IMR-90 (cell line): Measurements from ENCODE around the gene C1QL1. TPM values are rescaled to one million over a fixed set of nuclear protein-coding genes. Genes with fewer than 3 reads are reported as not detected.

Experiments
- ATAC-seq: fragments of 200-7000 bp; cut with Tn5 transposase; 2 replicates; pipeline ENCODE4 v1.9.1; 2020; ENCODE audit warnings: low read depth, mild to moderate bottlenecking, moderate library complexity
- BruUV-seq: library from RNA; stranded (reverse); fragments of 400-500 nt; replicated peaks from 2 replicates; lab custom pipeline; 2021; lab: Mats Ljungman, UMichigan
- CTCF ChIA-PET: fragments of 300-600 bp; formaldehyde crosslinking; extraction: SDS; loops from one replicate; lab custom pipeline; 2021; ENCODE audit warnings: antibody characterized with exemption; lab: Yijun Ruan, JAX
- POLR2A ChIA-PET: fragments of 300-600 bp; sonication (Branson Sonifier 250); formaldehyde crosslinking; loops from one replicate; lab custom pipeline; 2022; ENCODE audit warnings: antibody characterized with exemption; ENCODE audit not compliant: unreplicated experiment; lab: Charles Lee
- DNase-seq: peaks from one replicate; pipeline ENCODE4 v3.0.0; 2013
- H2AFZ ChIP-seq: replicated peaks from 2 replicates; pipeline ENCODE3; 2013; ENCODE audit warnings: low read length, mild to moderate bottlenecking; ENCODE audit not compliant: poor library complexity
- H2AK5ac ChIP-seq: 2 replicates; pipeline ENCODE4 v1.6.1; 2013; ENCODE audit warnings: low read depth, low read length, inconsistent platforms
- H2AK9ac ChIP-seq: replicated peaks from 2 replicates; pipeline ENCODE3; 2013; ENCODE audit warnings: mild to moderate bottlenecking, low read depth, low read length, moderate library complexity; ENCODE audit not compliant: poor library complexity
- H2BK120ac ChIP-seq: 2 replicates; pipeline ENCODE4 v1.6.1; 2013; ENCODE audit warnings: low read depth, low read length, inconsistent platforms
- H2BK15ac ChIP-seq: 3 replicates; pipeline ENCODE4 v1.6.1; 2013; ENCODE audit warnings: low read depth, low read length, inconsistent platforms
- H2BK20ac ChIP-seq: 2 replicates; pipeline ENCODE4 v1.6.1; 2013; ENCODE audit warnings: low read depth, mild to moderate bottlenecking, inconsistent platforms, low read length, moderate library complexity
- H2BK5ac ChIP-seq: 2 replicates; pipeline ENCODE4 v1.6.1; 2013; ENCODE audit warnings: mild to moderate bottlenecking, low read depth, low read length, inconsistent platforms; ENCODE audit not compliant: poor library complexity, severe bottlenecking
- H3K14ac ChIP-seq: replicated peaks from 2 replicates; pipeline ENCODE4 v1.6.1; 2013; ENCODE audit warnings: low read depth, low read length, inconsistent platforms
- H3K18ac ChIP-seq: 2 replicates; pipeline ENCODE4 v1.6.1; 2013; ENCODE audit warnings: low read depth, low read length, control low read depth
- H3K23ac ChIP-seq: 2 replicates; pipeline ENCODE4 v1.6.1; 2013; ENCODE audit warnings: low read depth, low read length, inconsistent platforms
- H3K27ac ChIP-seq: 2 replicates; pipeline ENCODE4 v1.5.1; 2013; ENCODE audit warnings: mild to moderate bottlenecking, control low read depth, low read length; ENCODE audit not compliant: insufficient read depth
- H3K27me3 ChIP-seq: 2 replicates; pipeline ENCODE4 v1.6.1; 2013; ENCODE audit warnings: low read length; ENCODE audit not compliant: control insufficient read depth, insufficient read depth
- H3K36me3 ChIP-seq: 2 replicates; pipeline ENCODE4 v1.6.1; 2013; ENCODE audit warnings: low read length, mixed read lengths; ENCODE audit not compliant: control insufficient read depth, insufficient read depth
- H3K4ac ChIP-seq: 2 replicates; pipeline ENCODE4 v1.6.1; 2013; ENCODE audit warnings: low read depth, low read length, inconsistent platforms
- H3K4me1 ChIP-seq: 2 replicates; pipeline ENCODE4 v1.6.1; 2013; ENCODE audit warnings: low read length, mixed read lengths; ENCODE audit not compliant: control insufficient read depth, insufficient read depth
- H3K4me2 ChIP-seq: 2 replicates; pipeline ENCODE4 v1.6.1; 2013; ENCODE audit warnings: low read depth, mild to moderate bottlenecking, control low read depth, low read length, moderate library complexity
- H3K4me3 ChIP-seq: 2 replicates; pipeline ENCODE4 v1.5.1; 2013; ENCODE audit warnings: low read depth, mild to moderate bottlenecking, control low read depth, low read length, moderate library complexity; ENCODE audit not compliant: insufficient read depth
- H3K56ac ChIP-seq: 2 replicates; pipeline ENCODE4 v1.6.1; 2013; ENCODE audit warnings: low read length, inconsistent platforms; ENCODE audit not compliant: insufficient read depth; ENCODE audit errors: extremely low read depth
- H3K79me1 ChIP-seq, 2 experiments: 2 replicates each; pipeline ENCODE4 v1.6.1; 2013; ENCODE audit warnings: low read length in 2 of 2, inconsistent platforms in 1 of 2, low read depth in 1 of 2
- H3K9ac ChIP-seq: 2 replicates; pipeline ENCODE4 v1.6.1; 2013; ENCODE audit warnings: low read depth, low read length, control low read depth
- H3K9me1 ChIP-seq: 2 replicates; pipeline ENCODE4 v1.6.1; 2013; ENCODE audit warnings: low read length, inconsistent platforms; ENCODE audit not compliant: insufficient read depth
- H3K9me3 ChIP-seq: 2 replicates; pipeline ENCODE4 v1.6.1; 2013; ENCODE audit warnings: low read length; ENCODE audit not compliant: control insufficient read depth, insufficient read depth
- H4K20me1 ChIP-seq: 2 replicates; pipeline ENCODE4 v1.6.1; 2013; ENCODE audit warnings: low read length, inconsistent platforms; ENCODE audit not compliant: insufficient read depth
- H4K5ac ChIP-seq: 2 replicates; pipeline ENCODE4 v1.6.1; 2013; ENCODE audit warnings: mild to moderate bottlenecking, low read depth, low read length, control low read depth
- H4K8ac ChIP-seq, 2 experiments: 2 replicates each; pipeline ENCODE4 v1.6.1; 2013; ENCODE audit warnings: low read depth in 2 of 2, low read length in 2 of 2, control low read depth in 1 of 2, inconsistent platforms in 1 of 2
- H4K91ac ChIP-seq: 2 replicates; pipeline ENCODE4 v1.6.1; 2013; ENCODE audit warnings: low read depth, low read length, inconsistent platforms; ENCODE audit not compliant: insufficient read depth
- BHLHE40 ChIP-seq: fragments of 150-350 bp; IDR thresholded peaks from 2 replicates; pipeline ENCODE4 v1.6.1; 2016; ENCODE audit warnings: mild to moderate bottlenecking, low read depth, low read length
- MAFK ChIP-seq: IDR thresholded peaks from 2 replicates; pipeline ENCODE4 v1.6.1; 2012; ENCODE audit warnings: low read depth, low read length, improper control_type of control experiment
- MXI1 ChIP-seq: IDR thresholded peaks from 2 replicates; pipeline ENCODE4 v1.6.1; 2012; ENCODE audit warnings: low read depth, mild to moderate bottlenecking, low read length, moderate library complexity, borderline replicate concordance
- SMC3 ChIP-seq: fragments of 150-350 bp; IDR thresholded peaks from 2 replicates; pipeline ENCODE4 v1.6.1; 2016; ENCODE audit warnings: low read depth, mild to moderate bottlenecking, antibody characterized with exemption, low read length, moderate library complexity
- WGBS, 2 experiments: methylation state at CpG; one replicate each; pipeline versions ENCODE4 v1.1.5 to v1.1.7; 2013; ENCODE audit warnings: missing lambda C conversion rate in 2 of 2; ENCODE audit not compliant: insufficient read length in 1 of 2; ENCODE audit errors: extremely low coverage in 2 of 2; 5-methylcytosine and 5-hydroxymethylcytosine counted together
- dilution Hi-C: fragments of 300-500 bp; cut with HindIII; formaldehyde crosslinking; loops from one replicate; pipeline ENCODE4 v1.14.3; 2018; ENCODE audit warnings: low sequenced_read_pairs; ENCODE audit not compliant: unreplicated experiment
- in situ Hi-C: fragments of 300-500 bp; cut with MboI; formaldehyde crosslinking; loops from 3 replicates; pipeline ENCODE4 v1.14.3; 2019; ENCODE audit warnings: low sequenced_read_pairs, inconsistent platforms, mixed read lengths
- intact Hi-C: fragments of 100-400 bp; cut with micrococcal nuclease; formaldehyde crosslinking; loops from 2 replicates; pipeline ENCODE4 v1.10.0; 2022
- polyA plus RNA-seq, 3 experiments: library from polyadenylated mRNA; depleted of rRNA; stranded (reverse); fragments of >200 nt; gene quantifications; 2 replicates each; pipeline ENCODE4 v1.2.3, GENCODE V29; 2012; ENCODE audit warnings: low replicate concordance in 1 of 3
- total RNA-seq: library from RNA; depleted of rRNA; stranded (reverse); fragments of >200 nt; gene quantifications from 2 replicates; pipeline ENCODE4 v1.2.3, GENCODE V29; 2012

The C1QL1 gene
- total and polyA plus RNA-seq, 2 of the 4 experiments (the other 2 are of a cell fraction), result 0.18 to 0.84 TPM

- no peaks in the 10 kb centered on the region for H4K20me1 ChIP-seq
- DNase-seq, result no peak
- no peak overlapping the region for H2BK5ac ChIP-seq
These were observed 36.3 kb upstream of the C1QL1 start for GRCh38 chr17:45004388-45004787.

More at GRCh38 chr17:45004388-45004787, 36.3 kb upstream of the C1QL1 start:
- dilution Hi-C loops, result no loop called here
- POLR2A ChIA-PET, result no interaction called here
- Histone ChIP-seq H3K79me1 (no peaks in the 10 kb centered on the region), H4K5ac (no peak overlapping the region), H3K27ac (no peak overlapping the region), H3K36me3 (no peaks in the 10 kb centered on the region), H2AK9ac (no peak overlapping the region), H3K9me3 (peaks cover 2% of the 10 kb centered on the region; the same call in 1 of the 2 replicates), H3K9me1 (no peaks in the 10 kb centered on the region), H3K4ac (no peak overlapping the region), H3K4me2 (no peak overlapping the region), H2BK15ac (no peak overlapping the region), H4K8ac (no peak overlapping the region), H3K27me3 (peaks cover 38% of the 10 kb centered on the region), H3K9ac (no peak overlapping the region), H3K14ac (no peak overlapping the region), H3K4me1 (no peaks in the 10 kb centered on the region), H3K23ac (0 out of 2 replicates have a peak overlapping the region, but pooled peaks have one; percentile 61), H4K91ac (no peak overlapping the region), H2AK5ac (no peak overlapping the region), H2AFZ (no peak overlapping the region), H2BK120ac (no peak overlapping the region), H3K4me3 (no peak overlapping the region), H2BK20ac (no peak overlapping the region), H3K56ac (no peak overlapping the region), H3K18ac (no peak overlapping the region)
- in situ Hi-C loops, result no loop called here
- WGBS, 2 experiments, result no CpG with 5 or more reads among the region's 3 CpGs
- intact Hi-C loops, result no loop called here
- TF ChIP-seq BHLHE40 (no peak), MXI1 (no peak), MAFK (no peak), SMC3 (no peak)
- no peak for ATAC-seq
- BruUV-seq, result no TSS peak
- CTCF ChIA-PET, result interaction anchor here (0.6 kb wide), 1 partner anchor 830 kb away, joined by 3 read pairs; no protein-coding TSS in a partner anchor
